GM18502 (cell line): ENCODE results near the gene CCND1.

ENCODE experiments used
- ATAC-seq: cut with Tn5 transposase; IDR thresholded peaks from one replicate; pipeline ENCODE4 v1.9.1; 2021; ENCODE audit warnings: mild to moderate bottlenecking; ENCODE audit not compliant: unreplicated experiment, poor library complexity

CCND1 gene

DNA sequence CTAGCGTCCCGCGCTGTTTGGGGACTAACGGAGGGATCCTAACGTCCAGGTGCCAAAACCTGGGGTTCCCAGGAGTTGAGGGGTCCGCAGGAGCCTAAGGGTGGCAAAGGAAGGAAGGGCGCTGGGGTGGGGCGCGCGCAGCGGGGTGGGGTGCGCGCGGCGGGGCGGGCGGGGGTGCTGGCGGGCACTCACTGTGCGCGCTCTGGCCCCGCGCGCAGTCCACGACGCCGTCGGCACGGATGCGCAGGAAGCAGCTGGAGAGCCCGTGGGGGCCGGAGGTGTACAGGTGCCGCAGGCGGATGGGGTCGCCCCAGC is 62.5 kb downstream of the CCND1 start:
- no peak for ATAC-seq
